Measurements from ENCODE around the gene ZC2HC1C.

ZC2HC1C gene, protein sequence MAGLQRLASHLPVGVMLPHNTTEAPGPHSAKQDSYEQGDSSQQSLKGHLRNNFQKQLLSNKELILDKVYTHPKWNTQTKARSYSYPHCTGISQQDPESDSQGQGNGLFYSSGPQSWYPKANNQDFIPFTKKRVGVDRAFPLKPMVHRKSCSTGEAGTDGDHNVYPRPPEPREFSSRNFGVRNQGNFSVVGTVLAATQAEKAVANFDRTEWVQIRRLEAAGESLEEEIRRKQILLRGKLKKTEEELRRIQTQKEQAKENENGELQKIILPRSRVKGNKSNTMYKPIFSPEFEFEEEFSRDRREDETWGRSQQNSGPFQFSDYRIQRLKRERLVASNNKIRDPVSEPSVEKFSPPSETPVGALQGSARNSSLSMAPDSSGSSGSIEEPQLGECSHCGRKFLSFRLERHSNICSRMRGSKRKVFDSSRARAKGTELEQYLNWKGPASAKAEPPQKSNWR

DNA sequence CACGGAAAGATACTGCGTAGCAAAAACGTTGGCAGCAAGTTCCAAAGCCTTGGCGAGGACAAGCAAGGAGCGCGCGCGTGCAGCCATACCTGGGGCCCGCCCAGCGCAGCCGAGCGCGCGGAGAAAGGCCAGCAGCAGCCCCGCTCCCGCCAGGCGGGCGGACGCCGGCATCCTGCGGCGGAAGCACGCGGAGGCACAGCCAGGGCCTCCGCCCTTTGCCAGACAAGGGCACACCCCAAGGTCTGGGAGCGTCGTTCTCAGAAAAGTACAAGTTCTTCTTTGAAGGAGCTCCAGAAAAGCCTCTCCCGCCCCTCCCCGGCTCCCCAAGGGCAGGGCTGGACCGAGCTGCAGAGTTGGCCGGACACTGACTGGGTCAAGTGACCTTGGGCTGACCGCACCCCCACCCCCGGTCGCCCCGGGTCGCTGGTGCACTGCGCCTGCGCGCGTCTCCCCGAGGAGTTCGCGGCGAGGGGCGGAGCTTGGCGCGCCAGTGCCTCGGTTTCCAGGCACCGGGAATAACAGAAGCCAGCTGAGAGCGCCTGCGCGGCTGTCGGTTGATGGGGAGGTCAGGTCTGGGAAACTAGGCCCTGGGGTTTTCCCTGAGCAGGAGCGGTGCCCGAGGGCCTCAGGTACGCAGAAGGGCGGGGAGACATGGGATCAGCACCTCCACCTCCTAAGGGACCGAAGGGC lies at the start of gene ZC2HC1C:
TSS of gene ZC2HC1C (plus strand) at position 521 of the 690 bp plus-strand sequence. CDS start 933 bp downstream, outside the sequence.
- Mint-ChIP-seq H3K4me1 (peaks cover 7% of the 10 kb centered on the region), H3K36me3 (no peaks in the 10 kb centered on the region), H3K4me3 (peak within 1 kb of the TSS; percentile 20), H3K9me3 (no peaks in the 10 kb centered on the region), H3K27me3 (no peaks in the 10 kb centered on the region), H3K27ac (no peak within 1 kb of the TSS)
- ATAC-seq: peak; percentile 89

DNA sequence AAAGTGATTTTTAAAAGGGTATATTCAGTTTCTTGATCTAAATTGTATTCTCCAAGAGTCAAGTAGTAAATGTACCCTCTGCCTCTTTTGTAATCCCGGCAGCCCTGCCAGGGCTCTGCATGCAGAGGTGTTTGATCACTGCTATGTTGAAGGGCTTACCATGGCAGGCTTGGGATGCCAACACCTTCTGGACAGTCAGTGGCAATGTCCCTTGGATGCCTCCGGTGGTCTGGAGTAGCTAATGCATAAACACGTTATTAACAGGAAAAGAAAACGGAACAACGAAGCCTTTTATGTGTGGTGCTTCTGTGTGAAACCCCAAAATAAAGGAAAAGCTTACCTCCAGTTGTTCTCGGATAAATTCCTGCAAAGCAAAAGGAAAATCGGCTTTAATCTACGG lies 46.8 kb upstream of the ZC2HC1C start:
- Mint-ChIP-seq H3K27me3 (no peaks in the 10 kb centered on the region), H3K4me1 (no peaks in the 10 kb centered on the region), H3K27ac (no peak overlapping the region), H3K9me3 (no peaks in the 10 kb centered on the region), H3K36me3 (peaks cover 29% of the 10 kb centered on the region), H3K4me3 (no peak overlapping the region)
- ATAC-seq: no peak

DNA sequence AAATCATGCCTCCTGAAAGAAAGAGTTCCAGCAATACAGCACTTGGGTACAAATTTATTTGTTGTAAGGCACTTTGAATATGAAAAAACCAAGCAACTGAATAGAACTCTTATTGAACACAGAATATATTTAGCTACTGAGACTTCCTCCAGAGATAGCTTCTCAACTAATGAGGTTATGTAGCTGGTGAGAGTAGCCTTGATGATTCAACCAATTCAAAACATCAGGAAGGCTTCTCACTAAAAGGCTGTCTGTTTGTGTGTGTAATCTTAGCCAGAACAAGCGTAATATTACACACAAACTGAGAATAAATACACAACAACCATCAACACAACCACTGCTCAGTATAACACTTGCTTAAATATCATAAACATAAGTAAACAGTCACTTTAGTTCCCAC lies 46.3 kb upstream of the ZC2HC1C start:
- no peak for ATAC-seq
- H3K36me3 Mint-ChIP-seq: peaks cover 32% of the 10 kb centered on the region
- H3K27me3 Mint-ChIP-seq: no peaks in the 10 kb centered on the region
- H3K4me1 Mint-ChIP-seq: no peaks in the 10 kb centered on the region
- H3K27ac Mint-ChIP-seq: no peak overlapping the region
- no peaks in the 10 kb centered on the region for H3K9me3 Mint-ChIP-seq
- H3K4me3 Mint-ChIP-seq: no peak overlapping the region

DNA sequence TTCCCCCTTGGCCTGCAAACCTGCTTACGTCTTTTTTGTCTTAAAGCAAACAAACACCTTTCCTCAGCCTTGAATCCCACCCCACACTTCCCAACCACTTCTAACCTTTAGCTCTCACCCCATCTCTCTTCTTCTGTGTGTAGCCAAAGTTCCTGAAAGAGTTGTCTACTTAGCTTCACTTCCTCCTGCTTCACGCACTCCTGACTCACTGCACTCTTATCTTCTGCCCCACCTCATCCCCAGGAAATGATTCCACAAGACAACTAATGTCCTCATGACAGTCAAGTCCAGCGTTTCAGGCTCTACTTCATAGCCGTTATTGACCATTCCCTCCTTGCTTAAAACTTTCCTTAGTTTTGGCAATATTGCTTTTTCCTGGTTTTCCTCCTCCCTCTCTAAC lies 44.4 kb upstream of the ZC2HC1C start:
- Mint-ChIP-seq H3K4me3 (no peak overlapping the region), H3K9me3 (no peaks in the 10 kb centered on the region), H3K36me3 (peaks cover 28% of the 10 kb centered on the region), H3K4me1 (no peaks in the 10 kb centered on the region), H3K27me3 (no peaks in the 10 kb centered on the region), H3K27ac (no peak overlapping the region)
- ATAC-seq: no peak

DNA sequence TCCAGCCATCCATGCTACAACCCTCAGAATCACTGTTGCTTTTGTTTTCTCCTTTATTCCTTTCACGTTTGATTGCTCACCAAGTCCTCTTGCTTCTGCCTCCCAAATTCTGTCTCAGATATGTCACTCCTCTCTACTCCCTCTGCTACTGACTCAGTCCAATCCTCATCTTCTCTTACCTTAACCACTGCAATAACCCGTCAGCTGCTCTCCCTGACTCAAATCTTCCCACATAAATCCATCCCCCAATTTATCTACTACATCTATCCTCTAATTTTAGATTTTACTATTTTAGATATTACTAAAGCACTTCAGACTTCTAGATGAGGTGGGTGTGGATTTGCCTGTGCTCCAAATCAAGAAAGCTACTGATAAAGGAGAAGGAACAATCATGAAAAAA lies 43.6 kb upstream of the ZC2HC1C start:
- no peaks in the 10 kb centered on the region for H3K4me1 Mint-ChIP-seq
- H3K27me3 Mint-ChIP-seq: no peaks in the 10 kb centered on the region
- H3K36me3 Mint-ChIP-seq: peaks cover 30% of the 10 kb centered on the region
- no peak overlapping the region for H3K27ac Mint-ChIP-seq
- H3K4me3 Mint-ChIP-seq: no peak overlapping the region
- ATAC-seq: no peak
- no peaks in the 10 kb centered on the region for H3K9me3 Mint-ChIP-seq

DNA sequence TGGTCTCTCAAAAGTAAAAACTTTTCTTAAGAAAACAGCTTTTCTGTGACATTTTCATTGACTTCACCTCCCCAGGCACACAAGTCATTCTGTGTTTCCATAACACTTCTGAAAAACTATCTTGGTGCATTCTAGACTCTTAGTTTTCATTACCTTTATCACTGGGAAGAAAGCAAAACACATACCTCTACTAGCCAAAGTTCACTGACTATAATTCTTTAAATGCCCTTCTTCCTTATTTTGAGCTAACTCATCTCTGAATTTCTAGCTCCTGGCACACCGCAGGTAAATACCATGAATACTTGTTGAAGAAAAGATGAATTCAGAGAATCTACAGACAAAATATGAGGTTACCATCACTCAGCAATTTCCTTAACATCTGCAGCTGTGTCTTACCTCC lies 39.3 kb upstream of the ZC2HC1C start:
- no peaks in the 10 kb centered on the region for H3K9me3 Mint-ChIP-seq
- no peak overlapping the region for H3K27ac Mint-ChIP-seq
- no peaks in the 10 kb centered on the region for H3K27me3 Mint-ChIP-seq
- H3K36me3 Mint-ChIP-seq: peaks cover 19% of the 10 kb centered on the region
- H3K4me3 Mint-ChIP-seq: no peak overlapping the region
- no peaks in the 10 kb centered on the region for H3K4me1 Mint-ChIP-seq
- no peak for ATAC-seq

DNA sequence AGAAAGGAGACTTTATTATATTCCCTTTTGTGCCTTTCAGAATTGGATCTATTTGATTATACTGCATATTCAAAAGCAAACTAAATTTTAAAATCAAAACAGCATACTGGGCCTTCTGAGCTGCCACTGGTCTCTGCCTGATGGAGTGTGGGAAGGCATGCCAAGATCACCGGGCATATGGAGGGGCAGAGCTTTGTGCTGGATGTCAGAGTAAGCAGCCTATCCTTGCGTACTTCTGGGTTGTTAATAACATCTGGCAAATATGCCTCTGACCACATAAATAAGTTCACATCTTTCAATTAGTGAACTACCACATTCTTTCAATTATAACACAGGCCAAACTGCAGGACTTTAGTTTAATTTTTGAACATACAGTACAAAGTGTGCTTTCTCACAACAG lies 36.5 kb upstream of the ZC2HC1C start:
- H3K4me1 Mint-ChIP-seq: no peaks in the 10 kb centered on the region
- no peak overlapping the region for H3K27ac Mint-ChIP-seq
- H3K27me3 Mint-ChIP-seq: no peaks in the 10 kb centered on the region
- no peaks in the 10 kb centered on the region for H3K9me3 Mint-ChIP-seq
- no peak for ATAC-seq
- no peak overlapping the region for H3K4me3 Mint-ChIP-seq
- peaks cover 37% of the 10 kb centered on the region for H3K36me3 Mint-ChIP-seq

DNA sequence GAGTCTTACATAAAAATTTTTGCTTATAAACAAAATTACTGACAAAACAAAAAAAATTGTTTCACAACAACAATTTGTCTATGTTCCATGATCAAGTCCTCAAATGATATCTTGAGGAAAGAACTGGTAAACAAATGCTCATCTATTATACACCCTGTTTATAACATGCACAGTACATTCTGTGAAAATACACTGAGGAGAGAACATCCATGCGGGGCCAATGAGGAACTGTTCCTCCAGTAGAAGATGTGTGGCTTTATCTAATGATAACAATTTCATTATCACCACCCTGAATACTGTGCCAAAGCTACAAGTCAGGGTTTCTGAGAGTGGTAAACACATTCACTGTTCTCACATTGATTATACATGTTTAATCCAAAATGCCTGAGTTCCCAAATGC lies 28.9 kb upstream of the ZC2HC1C start:
- Mint-ChIP-seq H3K4me1 (peaks cover 14% of the 10 kb centered on the region), H3K27me3 (no peaks in the 10 kb centered on the region), H3K9me3 (no peaks in the 10 kb centered on the region), H3K4me3 (no peak overlapping the region), H3K27ac (no peak overlapping the region), H3K36me3 (peaks cover 37% of the 10 kb centered on the region)
- ATAC-seq: no peak

DNA sequence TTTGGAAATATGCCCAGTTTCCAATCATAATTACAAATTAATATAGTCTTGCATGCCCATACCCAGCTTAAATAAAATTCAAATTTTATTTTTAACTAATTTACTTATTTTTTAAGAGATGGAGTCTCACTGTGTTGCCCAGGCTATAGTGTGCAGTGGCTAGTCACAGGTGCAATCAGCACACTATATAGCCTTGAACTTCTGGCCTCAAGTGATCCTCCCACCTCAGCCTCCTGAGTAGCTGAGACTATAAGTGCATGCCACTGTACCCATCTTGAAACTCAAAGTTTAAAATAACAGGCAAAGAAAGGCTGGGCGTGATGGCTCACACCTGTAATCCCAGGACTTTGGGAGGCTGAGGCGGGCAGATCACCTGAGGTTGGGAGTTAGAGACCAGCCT lies 28.5 kb upstream of the ZC2HC1C start:
- H3K27me3 Mint-ChIP-seq: no peaks in the 10 kb centered on the region
- no peaks in the 10 kb centered on the region for H3K9me3 Mint-ChIP-seq
- H3K27ac Mint-ChIP-seq: no peak overlapping the region
- H3K4me1 Mint-ChIP-seq: peaks cover 19% of the 10 kb centered on the region
- no peak overlapping the region for H3K4me3 Mint-ChIP-seq
- H3K36me3 Mint-ChIP-seq: peaks cover 32% of the 10 kb centered on the region
- ATAC-seq: no peak

DNA sequence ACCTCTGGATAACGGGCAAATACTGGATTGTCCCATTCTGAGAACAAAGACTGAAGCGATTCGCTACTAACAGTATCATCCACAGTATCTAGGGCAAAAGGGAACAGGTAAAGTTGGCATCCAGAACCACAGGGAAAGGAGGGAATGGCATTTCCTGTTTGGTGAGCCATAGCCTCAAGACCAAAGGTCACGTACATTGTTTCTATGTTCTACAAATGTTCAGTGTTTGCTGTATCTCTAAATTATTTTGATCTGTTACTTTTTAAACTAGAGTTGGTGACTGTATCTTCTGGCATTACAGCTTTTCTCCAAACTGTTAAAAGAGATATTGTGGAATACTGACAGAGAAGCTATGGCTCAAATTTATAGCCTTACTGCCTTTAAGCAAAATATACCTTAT lies 27.8 kb upstream of the ZC2HC1C start:
- Mint-ChIP-seq H3K4me1 (peaks cover 20% of the 10 kb centered on the region), H3K27me3 (no peaks in the 10 kb centered on the region), H3K27ac (no peak overlapping the region), H3K9me3 (no peaks in the 10 kb centered on the region), H3K36me3 (peaks cover 26% of the 10 kb centered on the region), H3K4me3 (no peak overlapping the region)
- ATAC-seq: no peak

DNA sequence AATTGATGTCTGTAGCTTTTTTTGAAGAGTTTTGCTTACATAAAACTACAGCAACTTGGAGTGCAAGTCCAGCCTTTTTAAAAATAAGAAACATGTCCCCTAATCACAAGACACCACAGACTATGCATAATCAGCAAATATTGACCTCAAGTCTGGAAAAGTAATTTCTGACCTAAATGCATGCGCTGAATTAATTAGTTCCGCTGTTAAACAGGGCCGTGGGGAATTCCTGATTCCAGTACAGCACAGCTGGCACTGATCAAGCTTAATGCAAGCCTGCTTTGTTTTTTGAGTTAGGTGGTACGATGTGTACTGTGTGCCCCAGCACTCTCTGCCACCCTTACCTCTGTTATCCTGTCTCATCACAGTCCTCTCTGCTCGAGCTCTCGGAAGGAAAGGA lies 27.4 kb upstream of the ZC2HC1C start:
- Mint-ChIP-seq H3K9me3 (no peaks in the 10 kb centered on the region), H3K27me3 (no peaks in the 10 kb centered on the region), H3K36me3 (peaks cover 22% of the 10 kb centered on the region), H3K4me1 (peaks cover 20% of the 10 kb centered on the region), H3K27ac (no peak overlapping the region), H3K4me3 (no peak overlapping the region)
- peak; percentile 57 for ATAC-seq

DNA sequence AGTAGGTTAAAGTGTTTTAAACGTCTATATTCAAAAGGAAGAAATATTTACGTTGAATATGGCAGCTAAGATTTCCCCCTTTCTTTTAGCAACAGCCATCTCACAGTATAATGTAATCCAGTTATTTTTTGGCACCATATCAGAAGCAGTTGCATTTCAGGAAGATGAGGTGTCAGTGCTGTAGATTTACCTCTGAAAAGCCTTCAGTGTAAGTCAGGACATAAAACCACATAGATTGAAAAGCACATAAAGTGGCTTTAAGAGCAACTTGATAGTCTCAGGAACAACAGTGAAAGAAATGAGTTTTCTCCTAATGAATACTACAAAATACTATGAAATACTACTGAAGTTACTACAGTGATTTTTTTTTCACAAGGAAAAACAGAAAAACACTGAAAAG lies 25.1 kb upstream of the ZC2HC1C start:
- Mint-ChIP-seq H3K4me1 (peaks cover 20% of the 10 kb centered on the region), H3K9me3 (no peaks in the 10 kb centered on the region), H3K4me3 (no peak overlapping the region), H3K27me3 (no peaks in the 10 kb centered on the region), H3K36me3 (peaks cover 19% of the 10 kb centered on the region), H3K27ac (no peak overlapping the region)
- no peak for ATAC-seq

DNA sequence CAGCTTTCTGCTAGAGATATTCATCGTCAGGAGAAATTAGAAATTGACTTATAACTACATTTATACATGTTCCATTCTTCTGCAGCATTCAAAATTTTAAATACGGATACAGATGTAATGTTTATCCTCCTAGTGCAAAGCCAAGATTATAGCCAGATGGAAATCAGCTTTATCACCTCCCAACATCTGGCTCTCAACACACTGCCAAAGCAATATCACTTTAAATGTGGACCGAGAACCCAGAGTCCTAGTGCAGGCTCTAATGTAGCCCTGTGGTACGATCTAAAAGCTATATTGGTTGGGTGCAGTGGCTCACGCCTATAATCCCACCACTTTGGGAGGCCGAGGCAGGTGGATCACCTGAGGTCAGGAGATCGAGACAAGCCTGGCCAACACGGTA lies 24.7 kb upstream of the ZC2HC1C start:
- peaks cover 21% of the 10 kb centered on the region for H3K36me3 Mint-ChIP-seq
- ATAC-seq: no peak
- no peak overlapping the region for H3K27ac Mint-ChIP-seq
- H3K27me3 Mint-ChIP-seq: no peaks in the 10 kb centered on the region
- no peak overlapping the region for H3K4me3 Mint-ChIP-seq
- H3K4me1 Mint-ChIP-seq: peaks cover 20% of the 10 kb centered on the region
- no peaks in the 10 kb centered on the region for H3K9me3 Mint-ChIP-seq

DNA sequence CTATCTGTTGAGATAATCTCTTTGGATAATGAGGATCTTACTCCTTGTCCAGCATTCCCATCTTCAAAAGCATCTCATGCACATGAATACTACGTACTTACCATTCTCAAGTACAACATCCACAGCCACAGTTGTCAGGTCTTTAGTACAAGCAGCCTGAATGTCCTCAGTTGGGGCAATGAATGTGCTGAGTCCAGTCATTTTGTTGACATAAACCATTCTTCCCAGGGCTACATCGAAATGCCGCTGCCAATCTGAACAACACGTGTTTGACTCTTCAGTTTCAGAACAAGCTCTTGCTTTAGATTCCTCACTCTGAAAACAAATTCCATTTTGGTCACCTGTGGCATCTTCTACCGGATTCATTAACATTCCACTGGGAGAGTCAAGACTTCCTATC lies 23.2 kb upstream of the ZC2HC1C start:
- H3K27ac Mint-ChIP-seq: no peak overlapping the region
- H3K4me3 Mint-ChIP-seq: no peak overlapping the region
- no peak for ATAC-seq
- H3K4me1 Mint-ChIP-seq: peaks cover 33% of the 10 kb centered on the region
- no peaks in the 10 kb centered on the region for H3K27me3 Mint-ChIP-seq
- peaks cover 19% of the 10 kb centered on the region for H3K36me3 Mint-ChIP-seq
- no peaks in the 10 kb centered on the region for H3K9me3 Mint-ChIP-seq

DNA sequence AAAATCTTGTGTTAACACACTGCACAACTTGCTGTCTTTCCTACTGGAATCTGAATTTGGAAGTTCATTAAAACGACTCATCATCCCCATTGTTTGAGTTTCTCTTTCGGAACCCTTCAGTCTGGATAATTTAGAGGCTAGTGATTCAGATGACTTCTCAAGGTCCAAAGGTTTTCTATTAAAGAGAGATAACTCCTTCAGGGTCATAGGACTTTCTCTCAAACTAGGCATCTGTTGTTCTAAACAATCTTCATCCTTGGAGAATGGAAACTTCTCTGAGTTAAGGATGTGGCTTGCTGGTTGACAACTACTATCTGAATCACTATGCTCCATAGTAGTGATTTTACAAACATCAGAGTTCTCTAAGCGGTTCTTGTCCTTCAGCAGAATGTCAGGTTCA lies 22.5 kb upstream of the ZC2HC1C start:
- Mint-ChIP-seq H3K36me3 (peaks cover 14% of the 10 kb centered on the region), H3K4me1 (peaks cover 38% of the 10 kb centered on the region), H3K4me3 (no peak overlapping the region), H3K9me3 (no peaks in the 10 kb centered on the region), H3K27me3 (no peaks in the 10 kb centered on the region), H3K27ac (no peak overlapping the region)
- ATAC-seq: no peak

DNA sequence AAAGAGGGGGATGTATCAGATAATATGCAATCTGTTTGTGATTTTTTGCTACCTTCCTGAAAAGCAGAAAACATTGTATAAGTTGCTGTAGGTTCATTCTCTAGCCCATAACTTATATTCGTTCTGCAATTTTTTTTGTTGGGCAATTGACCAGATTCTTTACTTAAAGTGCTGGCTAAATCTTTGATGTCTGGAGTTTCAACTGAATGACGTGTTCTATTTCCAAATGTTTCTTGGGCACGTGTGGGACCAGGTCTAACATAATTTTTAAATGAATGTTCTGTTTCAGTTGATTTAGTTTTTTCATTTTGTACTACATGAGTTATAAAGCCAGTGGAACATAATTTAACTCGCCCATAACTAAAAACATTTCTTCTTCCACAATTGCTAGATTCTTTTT lies 21.9 kb upstream of the ZC2HC1C start:
- Mint-ChIP-seq H3K4me1 (peaks cover 32% of the 10 kb centered on the region), H3K27me3 (no peaks in the 10 kb centered on the region), H3K36me3 (peaks cover 14% of the 10 kb centered on the region), H3K4me3 (no peak overlapping the region), H3K9me3 (no peaks in the 10 kb centered on the region), H3K27ac (no peak overlapping the region)
- no peak for ATAC-seq
